ENCODE results near the gene ADAM15.
A peak's percentile ranks its signal among the peaks of the same experiment; 100 is the strongest.

Gene ADAM15

DNA sequence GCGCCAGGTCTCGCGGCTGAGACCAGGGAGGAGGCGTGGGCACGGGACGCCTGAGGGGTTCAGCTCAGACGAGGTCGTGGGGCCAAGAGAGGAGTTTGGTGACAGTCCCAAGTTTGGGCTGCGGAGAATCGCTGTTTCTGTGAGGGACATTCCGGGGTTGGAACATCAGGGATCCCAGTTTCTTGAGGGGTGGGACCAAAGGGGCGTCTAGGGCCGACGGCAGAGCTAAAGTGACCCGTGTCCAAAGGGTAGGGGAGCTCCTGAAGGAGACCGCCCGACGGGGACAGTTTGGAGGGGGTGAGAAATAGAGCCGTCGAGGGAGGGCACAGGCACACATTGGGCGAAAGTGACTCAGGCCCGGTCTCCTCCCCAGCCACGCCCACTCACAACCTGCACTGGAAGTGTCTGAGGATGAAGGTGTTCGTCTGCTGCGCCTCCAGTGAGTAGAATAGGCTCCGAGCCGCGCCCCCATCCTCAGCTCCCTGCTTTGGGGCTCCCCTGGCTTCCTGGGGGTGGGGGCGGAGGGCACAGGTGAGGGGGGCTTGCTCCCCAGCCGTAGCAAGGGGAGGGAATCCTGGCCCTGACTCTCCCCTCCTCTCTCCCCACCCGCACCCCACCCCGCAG, 34.5 kb downstream of the ADAM15 start:
- peak overlapping the region; percentile 68 for H3K9ac ChIP-seq (ENCODE audit: low read length)
- H3K27ac ChIP-seq (ENCODE audit: low read depth, low read length), result peak overlapping the region; percentile 82
- TF ChIP-seq, protein P1, sequence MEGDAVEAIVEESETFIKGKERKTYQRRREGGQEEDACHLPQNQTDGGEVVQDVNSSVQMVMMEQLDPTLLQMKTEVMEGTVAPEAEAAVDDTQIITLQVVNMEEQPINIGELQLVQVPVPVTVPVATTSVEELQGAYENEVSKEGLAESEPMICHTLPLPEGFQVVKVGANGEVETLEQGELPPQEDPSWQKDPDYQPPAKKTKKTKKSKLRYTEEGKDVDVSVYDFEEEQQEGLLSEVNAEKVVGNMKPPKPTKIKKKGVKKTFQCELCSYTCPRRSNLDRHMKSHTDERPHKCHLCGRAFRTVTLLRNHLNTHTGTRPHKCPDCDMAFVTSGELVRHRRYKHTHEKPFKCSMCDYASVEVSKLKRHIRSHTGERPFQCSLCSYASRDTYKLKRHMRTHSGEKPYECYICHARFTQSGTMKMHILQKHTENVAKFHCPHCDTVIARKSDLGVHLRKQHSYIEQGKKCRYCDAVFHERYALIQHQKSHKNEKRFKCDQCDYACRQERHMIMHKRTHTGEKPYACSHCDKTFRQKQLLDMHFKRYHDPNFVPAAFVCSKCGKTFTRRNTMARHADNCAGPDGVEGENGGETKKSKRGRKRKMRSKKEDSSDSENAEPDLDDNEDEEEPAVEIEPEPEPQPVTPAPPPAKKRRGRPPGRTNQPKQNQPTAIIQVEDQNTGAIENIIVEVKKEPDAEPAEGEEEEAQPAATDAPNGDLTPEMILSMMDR (IDR thresholded peaks at IDR 0.05; ENCODE audit: insufficient read depth, low read length, poor library complexity, severe bottlenecking), result no peak
- TF ChIP-seq EZH2phosphoT487 (conservative IDR thresholded peaks at IDR 0.05; ENCODE audit: low read length), result no peak

DNA sequence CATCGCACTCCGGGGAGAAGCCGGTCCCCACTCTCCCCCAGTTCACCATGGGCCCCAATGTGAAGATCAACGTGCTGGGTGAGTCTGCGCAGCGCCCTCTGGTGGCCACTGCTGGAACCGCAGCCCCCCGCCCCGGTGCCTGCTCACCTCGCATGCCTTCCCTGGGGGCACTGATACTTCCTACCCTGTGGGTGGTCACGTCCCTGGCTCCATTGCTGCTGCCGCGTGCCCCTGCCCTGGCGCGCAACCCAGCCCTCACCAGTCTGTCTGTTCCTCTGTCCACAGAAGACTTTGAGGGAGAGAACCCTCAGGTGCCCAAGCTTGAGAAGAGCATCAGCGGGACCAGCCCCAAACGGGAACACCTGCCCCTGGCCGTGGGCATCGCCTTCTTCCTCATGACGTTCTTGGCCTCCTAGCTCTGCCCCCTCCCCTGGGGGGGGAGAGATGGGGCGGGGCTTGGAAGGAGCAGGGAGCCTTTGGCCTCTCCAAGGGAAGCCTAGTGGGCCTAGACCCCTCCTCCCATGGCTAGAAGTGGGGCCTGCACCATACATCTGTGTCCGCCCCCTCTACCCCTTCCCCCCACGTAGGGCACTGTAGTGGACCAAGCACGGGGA, 35.1 kb downstream of the ADAM15 start:
- Histone ChIP-seq H3K79me2 (ENCODE audit: insufficient read depth, low read length) (no peaks in the 10 kb centered on the region), H3F3A (ENCODE audit: insufficient read depth) (no peaks in the 10 kb centered on the region), H3K27me3 (ENCODE audit: low read length) (no peaks in the 10 kb centered on the region), H4K20me1 (ENCODE audit: low read depth, low read length) (no peaks in the 10 kb centered on the region), H3K9me2 (replicated peaks; ENCODE audit: insufficient read depth, low read length) (no peaks in the 10 kb centered on the region), H3K36me3 (ENCODE audit: low read length) (no peaks in the 10 kb centered on the region), H3K27ac (ENCODE audit: low read depth, low read length) (0 out of 2 replicates have a peak overlapping the region, but pooled peaks have one; percentile 82), H3K9me3 (ENCODE audit: insufficient read depth, low read length) (no peaks in the 10 kb centered on the region), H3K4me3 (ENCODE audit: insufficient read depth, low read length, poor library complexity, severe bottlenecking) (peak overlapping the region; percentile 72), H3K9ac (ENCODE audit: low read length) (peak overlapping the region; percentile 68), H3K4me2 (ENCODE audit: low read depth, low read length, poor library complexity, severe bottlenecking) (peak overlapping the region; percentile 91), H2AFZ (ENCODE audit: low read depth, low read length, severe bottlenecking) (peak overlapping the region; percentile 89)
- TF ChIP-seq, protein P1 (IDR thresholded peaks at IDR 0.05; ENCODE audit: insufficient read depth, low read length, poor library complexity, severe bottlenecking), result peak; percentile 87
- TF ChIP-seq EZH2phosphoT487 (conservative IDR thresholded peaks at IDR 0.05; ENCODE audit: low read length), result no peak

More for the DNA sequence above, 34.5 kb downstream of the ADAM15 start:
- no peaks in the 10 kb centered on the region for H3K79me2 ChIP-seq (ENCODE audit: insufficient read depth, low read length)
- no peaks in the 10 kb centered on the region for H3K27me3 ChIP-seq (ENCODE audit: low read length)
- H3F3A ChIP-seq (ENCODE audit: insufficient read depth), result no peaks in the 10 kb centered on the region
- H2AFZ ChIP-seq (ENCODE audit: low read depth, low read length, severe bottlenecking), result peak overlapping the region; percentile 89
- no peaks in the 10 kb centered on the region for H3K9me2 ChIP-seq (replicated peaks; ENCODE audit: insufficient read depth, low read length)
- no peaks in the 10 kb centered on the region for H3K36me3 ChIP-seq (ENCODE audit: low read length)
- H3K4me3 ChIP-seq (ENCODE audit: insufficient read depth, low read length, poor library complexity, severe bottlenecking), result peak overlapping the region; percentile 72
- H3K4me2 ChIP-seq (ENCODE audit: low read depth, low read length, poor library complexity, severe bottlenecking), result peak overlapping the region; percentile 91
- no peaks in the 10 kb centered on the region for H3K9me3 ChIP-seq (ENCODE audit: insufficient read depth, low read length)
- H4K20me1 ChIP-seq (ENCODE audit: low read depth, low read length), result no peaks in the 10 kb centered on the region

DNA sequence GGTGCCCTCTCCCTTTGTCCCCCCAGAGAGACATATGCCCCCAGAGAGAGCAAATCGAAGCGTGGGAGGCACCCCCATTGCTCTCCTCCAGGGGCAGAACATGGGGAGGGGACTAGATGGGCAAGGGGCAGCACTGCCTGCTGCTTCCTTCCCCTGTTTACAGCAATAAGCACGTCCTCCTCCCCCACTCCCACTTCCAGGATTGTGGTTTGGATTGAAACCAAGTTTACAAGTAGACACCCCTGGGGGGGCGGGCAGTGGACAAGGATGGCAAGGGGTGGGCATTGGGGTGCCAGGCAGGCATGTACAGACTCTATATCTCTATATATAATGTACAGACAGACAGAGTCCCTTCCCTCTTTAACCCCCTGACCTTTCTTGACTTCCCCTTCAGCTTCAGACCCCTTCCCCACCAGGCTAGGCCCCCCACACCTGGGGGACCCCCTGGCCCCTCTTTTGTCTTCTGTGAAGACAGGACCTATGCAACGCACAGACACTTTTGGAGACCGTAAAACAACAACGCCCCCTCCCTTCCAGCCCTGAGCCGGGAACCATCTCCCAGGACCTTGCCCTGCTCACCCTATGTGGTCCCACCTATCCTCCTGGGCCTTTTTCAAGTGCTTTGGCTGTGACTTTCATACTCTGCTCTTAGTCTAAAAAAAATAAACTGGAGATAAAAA, 35.9 kb downstream of the ADAM15 start:
- Histone ChIP-seq H3K36me3 (ENCODE audit: low read length) (no peaks in the 10 kb centered on the region), H3K27me3 (ENCODE audit: low read length) (no peaks in the 10 kb centered on the region), H2AFZ (ENCODE audit: low read depth, low read length, severe bottlenecking) (no peak overlapping the region), H3F3A (ENCODE audit: insufficient read depth) (no peaks in the 10 kb centered on the region), H3K79me2 (ENCODE audit: insufficient read depth, low read length) (no peaks in the 10 kb centered on the region), H3K9ac (ENCODE audit: low read length) (no peak overlapping the region), H3K4me3 (ENCODE audit: insufficient read depth, low read length, poor library complexity, severe bottlenecking) (no peak overlapping the region), H3K4me2 (ENCODE audit: low read depth, low read length, poor library complexity, severe bottlenecking) (no peak overlapping the region), H4K20me1 (ENCODE audit: low read depth, low read length) (no peaks in the 10 kb centered on the region), H3K27ac (ENCODE audit: low read depth, low read length) (no peak overlapping the region), H3K9me3 (ENCODE audit: insufficient read depth, low read length) (no peaks in the 10 kb centered on the region), H3K9me2 (replicated peaks; ENCODE audit: insufficient read depth, low read length) (no peaks in the 10 kb centered on the region)
- no peak for TF ChIP-seq EZH2phosphoT487 (conservative IDR thresholded peaks at IDR 0.05; ENCODE audit: low read length)
- TF ChIP-seq, protein P1 (IDR thresholded peaks at IDR 0.05; ENCODE audit: insufficient read depth, low read length, poor library complexity, severe bottlenecking), result no peak
